Body of pancreas (tissue), 4 donors: ENCODE measurements around the gene CLCF1.

Experiments
- POLR2A ChIP-seq, 3 donors: fragments of 450-650 bp; IDR thresholded peaks; one replicate each; pipeline ENCODE4 v1.6.1; 2016; ENCODE audit warnings: antibody characterized with exemption in 3 of 3, mild to moderate bottlenecking in 2 of 3
- TF ChIP-seq, protein P1 (sequence below), 7 experiments: fragments of 450-650 bp in 4 of 7; fragments of 200-600 bp in 3 of 7; sonication (generic) in 3 of 7; IDR thresholded peaks; one replicate each; pipeline ENCODE4 v1.5.1; 2016 to 2019; ENCODE audit warnings: antibody characterized with exemption in 7 of 7

GRCh38 chr11:67396259-67396581 lies 22.8 kb upstream of the CLCF1 start:
- TF ChIP-seq POLR2A (IDR thresholded peaks at IDR 0.05), result no peak
- TF ChIP-seq, protein P1, sequence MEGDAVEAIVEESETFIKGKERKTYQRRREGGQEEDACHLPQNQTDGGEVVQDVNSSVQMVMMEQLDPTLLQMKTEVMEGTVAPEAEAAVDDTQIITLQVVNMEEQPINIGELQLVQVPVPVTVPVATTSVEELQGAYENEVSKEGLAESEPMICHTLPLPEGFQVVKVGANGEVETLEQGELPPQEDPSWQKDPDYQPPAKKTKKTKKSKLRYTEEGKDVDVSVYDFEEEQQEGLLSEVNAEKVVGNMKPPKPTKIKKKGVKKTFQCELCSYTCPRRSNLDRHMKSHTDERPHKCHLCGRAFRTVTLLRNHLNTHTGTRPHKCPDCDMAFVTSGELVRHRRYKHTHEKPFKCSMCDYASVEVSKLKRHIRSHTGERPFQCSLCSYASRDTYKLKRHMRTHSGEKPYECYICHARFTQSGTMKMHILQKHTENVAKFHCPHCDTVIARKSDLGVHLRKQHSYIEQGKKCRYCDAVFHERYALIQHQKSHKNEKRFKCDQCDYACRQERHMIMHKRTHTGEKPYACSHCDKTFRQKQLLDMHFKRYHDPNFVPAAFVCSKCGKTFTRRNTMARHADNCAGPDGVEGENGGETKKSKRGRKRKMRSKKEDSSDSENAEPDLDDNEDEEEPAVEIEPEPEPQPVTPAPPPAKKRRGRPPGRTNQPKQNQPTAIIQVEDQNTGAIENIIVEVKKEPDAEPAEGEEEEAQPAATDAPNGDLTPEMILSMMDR (IDR thresholded peaks at IDR 0.05), result no peak
